K562 (cell line): Measurements from ENCODE around the gene NAA10. TPM values are rescaled to one million over a fixed set of nuclear protein-coding genes. Genes with fewer than 3 reads are reported as not detected.
A peak's percentile ranks its signal among the peaks of the same experiment; 100 is the strongest.

Experiments
- ATAC-seq: fragments of 200-7000 bp; cut with Tn5 transposase; 3 replicates; pipeline ENCODE4 v1.9.1; 2020; ENCODE audit warnings: moderate library complexity
- BruUV-seq: library from RNA; stranded (reverse); fragments of 400-500 nt; replicated peaks from 2 replicates; lab custom pipeline; 2021; lab: Mats Ljungman, UMichigan
- CTCF ChIA-PET: fragments of 300-600 bp; formaldehyde crosslinking; extraction: SDS; loops from one replicate; lab custom pipeline; 2021; ENCODE audit warnings: low intra/inter-chr PET ratio; lab: Yijun Ruan, JAX
- POLR2A ChIA-PET: fragments of 300-600, 350-650 bp; sonication (Branson Sonifier 250); formaldehyde crosslinking; extraction: SDS; loops from one replicate; lab custom pipeline; 2021; ENCODE audit warnings: antibody characterized with exemption, inconsistent platforms; lab: Yijun Ruan, JAX
- DNase-seq, 4 experiments: peaks; one replicate each; pipeline versions ENCODE4 v3.0.0 to v3.0.0-alpha.2; 2011 to 2018; ENCODE audit warnings: low spot score in 3 of 4, mixed read lengths in 3 of 4; ENCODE audit errors: extremely low read depth in 1 of 4
- FAIRE-seq: peaks from 2 replicates; lab custom pipeline; 2011; peaks lifted over from hg19 to GRCh38; lab: Jason Lieb, UNC
- H2AFZ ChIP-seq: 2 replicates; pipeline ENCODE4 v1.6.0; 2011; ENCODE audit warnings: low read depth, low read length, control low read depth, inconsistent platforms
- H3K27ac ChIP-seq: fragments of 200-600 bp; 3 replicates; pipeline ENCODE4 v1.8.0; 2011; ENCODE audit warnings: low read depth, mild to moderate bottlenecking, control low read depth, inconsistent platforms, low read length, moderate library complexity, mixed read lengths; ENCODE audit errors: extremely low read depth
- H3K27me3 ChIP-seq, 2 experiments: fragments of 300-600 bp in 1 of 2; 2 replicates in 1 of 2; 3 replicates in 1 of 2; pipeline versions ENCODE4 v1.6.0 to v1.8.0; 2011; ENCODE audit warnings: inconsistent platforms in 2 of 2, low read length in 2 of 2, mild to moderate bottlenecking in 1 of 2, mixed read lengths in 1 of 2, moderate library complexity in 1 of 2; ENCODE audit not compliant: control insufficient read depth in 2 of 2, insufficient read depth in 2 of 2
- H3K36me3 ChIP-seq: fragments of 300-600 bp; 3 replicates; pipeline ENCODE4 v1.8.0; 2011; ENCODE audit warnings: mild to moderate bottlenecking, low read length, inconsistent platforms; ENCODE audit not compliant: control insufficient read depth, insufficient read depth
- H3K4me1 ChIP-seq, 2 experiments: fragments of 200-600 bp in 1 of 2; replicated peaks in 1 of 2; 2 replicates in 1 of 2; 3 replicates in 1 of 2; pipeline versions ENCODE4 v1.5.1 to v1.8.0; 2011; ENCODE audit warnings: inconsistent platforms in 2 of 2, low read length in 2 of 2, mild to moderate bottlenecking in 1 of 2, mixed read lengths in 1 of 2, moderate library complexity in 1 of 2; ENCODE audit not compliant: control insufficient read depth in 2 of 2, insufficient read depth in 2 of 2
- H3K4me2 ChIP-seq: 2 replicates; pipeline ENCODE4 v1.6.1; 2011; ENCODE audit warnings: low read length, control low read depth, inconsistent platforms, mixed read lengths; ENCODE audit not compliant: insufficient read depth
- H3K4me3 ChIP-seq: fragments of 200-600 bp; sonication (generic), shearing (Covaris generic); 2 replicates; pipeline ENCODE4 v1.5.1; 2016; ENCODE audit warnings: control low read depth, inconsistent platforms
- H3K79me2 ChIP-seq: fragments of 200-600 bp; 3 replicates; pipeline ENCODE4 v1.8.0; 2011; ENCODE audit warnings: low read length, inconsistent platforms; ENCODE audit not compliant: control insufficient read depth, insufficient read depth
- H3K9ac ChIP-seq, 2 experiments: 2 replicates each; pipeline versions ENCODE4 v1.6.0 to v1.6.1; 2011; ENCODE audit warnings: low read depth in 2 of 2, low read length in 2 of 2, control low read depth in 1 of 2, inconsistent platforms in 1 of 2, mild to moderate bottlenecking in 1 of 2, mixed read lengths in 1 of 2; ENCODE audit not compliant: insufficient read depth in 1 of 2
- H3K9me1 ChIP-seq: one replicate; pipeline ENCODE4 v1.6.0; 2011; ENCODE audit warnings: inconsistent platforms, mild to moderate bottlenecking, low read length, moderate library complexity; ENCODE audit not compliant: control insufficient read depth, insufficient read depth
- H3K9me3 ChIP-seq: replicated peaks from 2 replicates; pipeline ENCODE4 v1.5.1; 2011; ENCODE audit warnings: low read depth, low read length, inconsistent platforms; ENCODE audit not compliant: control insufficient read depth, insufficient read depth
- H4K20me1 ChIP-seq: replicated peaks from 2 replicates; pipeline ENCODE4 v1.6.1; 2011; ENCODE audit warnings: low read length, inconsistent platforms, mixed read lengths; ENCODE audit not compliant: control insufficient read depth, insufficient read depth
- CBX2 ChIP-seq: fragments of 200-600 bp; sonication (generic); IDR thresholded peaks from one replicate; pipeline ENCODE4 v1.6.1; 2012; ENCODE audit warnings: mild to moderate bottlenecking, low read length, inconsistent platforms; ENCODE audit not compliant: insufficient read depth, poor library complexity, severe bottlenecking
- CREM ChIP-seq: IDR thresholded peaks from 2 replicates; pipeline ENCODE4 v1.6.1; 2014; ENCODE audit warnings: antibody characterized with exemption, low read depth
- CTBP1 ChIP-seq: fragments of 450-650 bp; IDR thresholded peaks from 2 replicates; pipeline ENCODE4 v1.6.1; 2016; ENCODE audit warnings: borderline replicate concordance
- KDM4B ChIP-seq, 2 experiments: fragments of 450-650 bp in 1 of 2; sonication (generic) in 1 of 2; IDR thresholded peaks; 2 replicates each; pipeline ENCODE4 v1.6.1; 2016 to 2017; ENCODE audit warnings: borderline replicate concordance in 2 of 2, antibody characterized with exemption in 1 of 2, low read depth in 1 of 2, mild to moderate bottlenecking in 1 of 2
- MAFG ChIP-seq: fragments of 450-650 bp; conservative IDR thresholded peaks from 2 replicates; pipeline ENCODE4 v1.6.1; 2016; ENCODE audit warnings: missing genetic modification characterization, missing compliant biosample characterization
- PHB ChIP-seq: fragments of 250-450 bp; sonication (Bioruptor Pico); IDR thresholded peaks from 2 replicates; pipeline ENCODE4 v1.5.0; 2021
- SMAD3 ChIP-seq: fragments of 450-650 bp; formaldehyde crosslinking; conservative IDR thresholded peaks from 2 replicates; pipeline ENCODE4 v1.4.0; 2020; ENCODE audit warnings: mild to moderate bottlenecking
- SRSF3 ChIP-seq: fragments of 200-400 bp; formaldehyde crosslinking; IDR thresholded peaks from 2 replicates; pipeline ENCODE4 v1.6.1; 2016; ENCODE audit warnings: mild to moderate bottlenecking, low read length, moderate library complexity; ENCODE audit not compliant: insufficient read depth
- ZNF436 ChIP-seq: fragments of 250-450, 450-650 bp; sonication (Bioruptor Pico); formaldehyde crosslinking; IDR thresholded peaks from 2 replicates; pipeline ENCODE4 v1.7.0; 2020; ENCODE audit warnings: mild to moderate bottlenecking
- WGBS: fragments of 100-300 bp; shearing (Covaris generic); methylation state at CpG from one replicate; pipeline ENCODE4 v1.1.6; 2016; ENCODE audit warnings: low coverage, mixed read lengths; ENCODE audit not compliant: insufficient coverage; ENCODE audit errors: missing lambda C conversion rate; 5-methylcytosine and 5-hydroxymethylcytosine counted together
- in situ Hi-C: fragments of 300-500 bp; cut with MboI; formaldehyde crosslinking; loops from 4 replicates; pipeline ENCODE4 v1.15.0; 2018; ENCODE audit warnings: inconsistent platforms, mixed read lengths
- intact Hi-C: fragments of 100-400 bp; cut with micrococcal nuclease; formaldehyde crosslinking; loops from 2 replicates; pipeline ENCODE4 v1.14.2; 2022
- polyA plus RNA-seq, 8 experiments: library from polyadenylated mRNA; depleted of rRNA in 4 of 8; stranded (reverse) in 5 of 8; unstranded in 3 of 8; fragments of >200 nt; fragmentation: Nextera tagmentation in 2 of 8; fragmentation: Illumina TruSeq in 1 of 8; extraction: Ambion mirVana in 2 of 8; extraction: Trizol in 1 of 8; gene quantifications; 2 replicates each; pipeline versions ENCODE4 v1.2.1 to v1.2.3, GENCODE V29; 2011 to 2014; ENCODE audit warnings: inconsistent platforms in 1 of 8, missing spikeins in 1 of 8
- total RNA-seq, 7 experiments: library from RNA; depleted of rRNA in 6 of 7; stranded (reverse); fragments of >200 nt in 6 of 7; fragmentation: Illumina TruSeq in 2 of 7; extraction: Trizol in 2 of 7; gene quantifications; 2 replicates each; pipeline versions ENCODE4 v1.2.1 to v1.2.3, GENCODE V29; 2011 to 2021; ENCODE audit warnings: low replicate concordance in 1 of 7
- TF ChIP-seq, protein P1 (sequence below): fragments of 200-800 bp; sonication (Bioruptor generic); IDR thresholded peaks from 2 replicates; pipeline ENCODE4 v1.6.1; 2017; ENCODE audit warnings: missing genetic modification characterization, missing compliant biosample characterization
- TF ChIP-seq, protein P2 (sequence below): fragments of 450-650 bp; IDR thresholded peaks from 2 replicates; pipeline ENCODE4 v1.6.1; 2018; ENCODE audit not compliant: partially characterized antibody

Gene NAA10
- total and polyA plus RNA-seq, 9 of the 15 experiments (the other 6 are each of a cell fraction or from before 2014, with no cell fraction given), result 11.1 to 250 (median 134) TPM

DNA sequence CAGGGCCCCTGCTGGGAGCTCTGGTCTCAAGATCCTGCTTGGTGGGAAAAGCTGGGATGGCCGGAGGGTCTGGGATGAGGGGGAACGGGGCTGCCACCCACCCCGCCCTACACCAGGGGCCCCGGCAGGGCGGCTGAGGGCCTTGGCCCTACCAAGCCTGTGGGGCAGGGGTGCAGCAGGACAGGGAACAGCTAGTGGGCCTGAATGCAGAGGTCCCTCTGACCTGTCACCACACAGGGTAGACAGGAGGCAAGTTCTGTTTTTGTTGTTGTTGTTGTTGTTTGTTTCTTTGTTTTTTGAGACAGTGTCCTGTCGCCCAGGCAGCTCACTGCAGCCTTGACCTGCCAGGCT, 9.9 kb upstream of the NAA10 start:
- peaks cover 7% of the 10 kb centered on the region; the same call in 2 of the 3 replicates for H3K79me2 ChIP-seq
- H4K20me1 ChIP-seq, result no peaks in the 10 kb centered on the region
- peaks cover 28% of the 10 kb centered on the region for H3K36me3 ChIP-seq
- H3K9me3 ChIP-seq, result no peaks in the 10 kb centered on the region
- WGBS, result 65% methylated on average over 5 of the region's 6 CpGs
- no peaks in the 10 kb centered on the region for H3K9me1 ChIP-seq
- POLR2A ChIA-PET, result interaction anchor here (1.1 to 1.6 kb wide), 4 partner anchors 10 to 74 kb away, joined by 3 to 5 read pairs (median 4); partner anchors contain the start of genes ARHGAP4 and NAA10
- TF ChIP-seq KDM4B (IDR thresholded peaks at IDR 0.05; ENCODE audit: borderline replicate concordance in 2 of 2, low read depth in 1 of 2), result no peak
- TF ChIP-seq CTBP1, result no peak
- TF ChIP-seq PHB, result no peak
- TF ChIP-seq, protein P1, sequence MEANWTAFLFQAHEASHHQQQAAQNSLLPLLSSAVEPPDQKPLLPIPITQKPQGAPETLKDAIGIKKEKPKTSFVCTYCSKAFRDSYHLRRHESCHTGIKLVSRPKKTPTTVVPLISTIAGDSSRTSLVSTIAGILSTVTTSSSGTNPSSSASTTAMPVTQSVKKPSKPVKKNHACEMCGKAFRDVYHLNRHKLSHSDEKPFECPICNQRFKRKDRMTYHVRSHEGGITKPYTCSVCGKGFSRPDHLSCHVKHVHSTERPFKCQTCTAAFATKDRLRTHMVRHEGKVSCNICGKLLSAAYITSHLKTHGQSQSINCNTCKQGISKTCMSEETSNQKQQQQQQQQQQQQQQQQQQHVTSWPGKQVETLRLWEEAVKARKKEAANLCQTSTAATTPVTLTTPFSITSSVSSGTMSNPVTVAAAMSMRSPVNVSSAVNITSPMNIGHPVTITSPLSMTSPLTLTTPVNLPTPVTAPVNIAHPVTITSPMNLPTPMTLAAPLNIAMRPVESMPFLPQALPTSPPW (CRISPR knock-in tag), result peak; percentile 24
- TF ChIP-seq ZNF436 (CRISPR knock-in tag), result no peak
- no peak for TF ChIP-seq CREM
- no peak for TF ChIP-seq SRSF3
- no peak for TF ChIP-seq SMAD3 (CRISPR knock-in tag)
- no peak for TF ChIP-seq CBX2
- TF ChIP-seq MAFG (tag), result no peak
- TF ChIP-seq, protein P2, sequence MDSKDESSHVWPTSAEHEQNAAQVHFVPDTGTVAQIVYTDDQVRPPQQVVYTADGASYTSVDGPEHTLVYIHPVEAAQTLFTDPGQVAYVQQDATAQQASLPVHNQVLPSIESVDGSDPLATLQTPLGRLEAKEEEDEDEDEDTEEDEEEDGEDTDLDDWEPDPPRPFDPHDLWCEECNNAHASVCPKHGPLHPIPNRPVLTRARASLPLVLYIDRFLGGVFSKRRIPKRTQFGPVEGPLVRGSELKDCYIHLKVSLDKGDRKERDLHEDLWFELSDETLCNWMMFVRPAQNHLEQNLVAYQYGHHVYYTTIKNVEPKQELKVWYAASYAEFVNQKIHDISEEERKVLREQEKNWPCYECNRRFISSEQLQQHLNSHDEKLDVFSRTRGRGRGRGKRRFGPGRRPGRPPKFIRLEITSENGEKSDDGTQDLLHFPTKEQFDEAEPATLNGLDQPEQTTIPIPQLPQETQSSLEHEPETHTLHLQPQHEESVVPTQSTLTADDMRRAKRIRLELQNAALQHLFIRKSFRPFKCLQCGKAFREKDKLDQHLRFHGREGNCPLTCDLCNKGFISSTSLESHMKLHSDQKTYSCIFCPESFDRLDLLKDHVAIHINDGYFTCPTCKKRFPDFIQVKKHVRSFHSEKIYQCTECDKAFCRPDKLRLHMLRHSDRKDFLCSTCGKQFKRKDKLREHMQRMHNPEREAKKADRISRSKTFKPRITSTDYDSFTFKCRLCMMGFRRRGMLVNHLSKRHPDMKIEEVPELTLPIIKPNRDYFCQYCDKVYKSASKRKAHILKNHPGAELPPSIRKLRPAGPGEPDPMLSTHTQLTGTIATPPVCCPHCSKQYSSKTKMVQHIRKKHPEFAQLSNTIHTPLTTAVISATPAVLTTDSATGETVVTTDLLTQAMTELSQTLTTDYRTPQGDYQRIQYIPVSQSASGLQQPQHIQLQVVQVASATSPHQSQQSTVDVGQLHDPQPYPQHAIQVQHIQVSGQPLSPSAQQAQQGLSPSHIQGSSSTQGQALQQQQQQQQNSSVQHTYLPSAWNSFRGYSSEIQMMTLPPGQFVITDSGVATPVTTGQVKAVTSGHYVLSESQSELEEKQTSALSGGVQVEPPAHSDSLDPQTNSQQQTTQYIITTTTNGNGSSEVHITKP, result peak; percentile 85
- TF ChIP-seq, all 486 proteins: peak for 2
- FAIRE-seq, result no peak
- Histone ChIP-seq H3K27ac (peak overlapping the region; percentile 26; the same call in 2 of the 3 replicates), H3K27me3 (no peaks in the 10 kb centered on the region), H3K4me3 (peak overlapping the region; percentile 44), H3K4me2 (no peak overlapping the region), H3K9ac (peak overlapping the region; percentile 64 to 91; a peak in 3 of 4 replicates), H3K4me1 (peaks cover 16 to 76% of the 10 kb centered on the region in 2 experiments), H2AFZ (peak overlapping the region; percentile 78)
- in situ Hi-C loops, result no loop called here
- CTCF ChIA-PET, result no interaction called here
- intact Hi-C loops, result no loop called here
- DNase-seq, result no peak
- BruUV-seq, result no TSS peak
- peak; percentile 19 for ATAC-seq
